Lower leg skin (tissue), 3 donors: ENCODE data around the gene PRRG2.

Experiments
- CTCF ChIP-seq, 3 donors: fragments of 450-650 bp; IDR thresholded peaks; one replicate each; pipeline ENCODE4 v1.5.1; 2016; ENCODE audit warnings: antibody characterized with exemption in 3 of 3, mild to moderate bottlenecking in 3 of 3, moderate library complexity in 2 of 3
- POLR2A ChIP-seq, 2 donors: fragments of 450-650 bp; IDR thresholded peaks; one replicate each; pipeline ENCODE4 v1.6.1; 2016 to 2017; ENCODE audit warnings: antibody characterized with exemption in 2 of 2, mild to moderate bottlenecking in 1 of 2, moderate library complexity in 1 of 2

GRCh38 chr19:49596954-49597702 lies 16.0 kb downstream of the PRRG2 start:
- TF ChIP-seq CTCF (IDR thresholded peaks at IDR 0.05) (no peak), POLR2A (IDR thresholded peaks at IDR 0.05) (no peak)
